Measurements from ENCODE around the gene TNFRSF13B.
"Not testable (repeated sequence)": the region's sequence is repeated elsewhere in the genome, so short reads cannot be mapped to it uniquely, and the experiment has no call there.

TNFRSF13B gene

GRCh38 chr17:17018612-17019429, 46.9 kb upstream of the TNFRSF13B start:
- no peak overlapping the region for H3K4me2 ChIP-seq (ENCODE audit: low read length)
- no peak overlapping the region for H2AK5ac ChIP-seq (ENCODE audit: low read length)
- H2BK15ac ChIP-seq (replicated peaks; ENCODE audit: low read depth): no peak overlapping the region
- H3K18ac ChIP-seq (ENCODE audit: low read length): no peak overlapping the region
- H3K79me2 ChIP-seq (ENCODE audit: control insufficient read depth, insufficient read depth, low read length): no peaks in the 10 kb centered on the region
- H3K4me1 ChIP-seq (ENCODE audit: control insufficient read depth, low read depth, low read length): peaks cover 5% of the 10 kb centered on the region
- H3K27ac ChIP-seq (ENCODE audit: low read depth, low read length): no peak overlapping the region
- H3K79me1 ChIP-seq (ENCODE audit: low read length): no peaks in the 10 kb centered on the region
- no peak overlapping the region for H3K4ac ChIP-seq (ENCODE audit: low read depth, low read length)
- no peaks in the 10 kb centered on the region for H3K36me3 ChIP-seq (ENCODE audit: control insufficient read depth, insufficient read depth, low read length)
- H2BK5ac ChIP-seq (ENCODE audit: low read length): no peak overlapping the region
- H4K5ac ChIP-seq (ENCODE audit: low read length): no peak overlapping the region
- no CpG with 5 or more reads among the region's 10 CpGs for WGBS (ENCODE audit: extremely low coverage, insufficient coverage, low lambda C conversion rate)
- no peak overlapping the region for H3K9ac ChIP-seq (ENCODE audit: low read length)
- no peak overlapping the region for H3K4me3 ChIP-seq (ENCODE audit: low read length)
- no peaks in the 10 kb centered on the region for H3K27me3 ChIP-seq (ENCODE audit: insufficient read depth, low read length, poor library complexity)
- no peak overlapping the region for H2BK120ac ChIP-seq (ENCODE audit: low read depth, low read length)
- no peak overlapping the region for H4K8ac ChIP-seq (ENCODE audit: low read depth, low read length)
- no peak overlapping the region for H3K56ac ChIP-seq (ENCODE audit: low read length)
- no peak overlapping the region for H3K23ac ChIP-seq (ENCODE audit: low read length)
- DNase-seq: no peak

GRCh38 chr17:17018021-17018441, 46.1 kb upstream of the TNFRSF13B start:
- no peak overlapping the region for H3K4me3 ChIP-seq (ENCODE audit: low read length)
- H3K79me1 ChIP-seq (ENCODE audit: low read length): no peaks in the 10 kb centered on the region
- no peak overlapping the region for H3K4ac ChIP-seq (ENCODE audit: low read depth, low read length)
- H3K27me3 ChIP-seq (ENCODE audit: insufficient read depth, low read length, poor library complexity): no peaks in the 10 kb centered on the region
- no peak overlapping the region for H2BK120ac ChIP-seq (ENCODE audit: low read depth, low read length)
- no peak overlapping the region for H2BK15ac ChIP-seq (replicated peaks; ENCODE audit: low read depth)
- no peak overlapping the region for H3K56ac ChIP-seq (ENCODE audit: low read length)
- H3K9ac ChIP-seq (ENCODE audit: low read length): no peak overlapping the region
- no peak overlapping the region for H2BK5ac ChIP-seq (ENCODE audit: low read length)
- no peak overlapping the region for H3K4me2 ChIP-seq (ENCODE audit: low read length)
- H3K36me3 ChIP-seq (ENCODE audit: control insufficient read depth, insufficient read depth, low read length): no peaks in the 10 kb centered on the region
- H3K23ac ChIP-seq (ENCODE audit: low read length): no peak overlapping the region
- no peak overlapping the region for H3K27ac ChIP-seq (ENCODE audit: low read depth, low read length)
- H2AK5ac ChIP-seq (ENCODE audit: low read length): no peak overlapping the region
- peaks cover 5% of the 10 kb centered on the region for H3K4me1 ChIP-seq (ENCODE audit: control insufficient read depth, low read depth, low read length)
- no peak overlapping the region for H3K18ac ChIP-seq (ENCODE audit: low read length)
- H4K8ac ChIP-seq (ENCODE audit: low read depth, low read length): no peak overlapping the region
- no peak for DNase-seq
- no peak overlapping the region for H4K5ac ChIP-seq (ENCODE audit: low read length)
- WGBS (ENCODE audit: extremely low coverage, insufficient coverage, low lambda C conversion rate): no CpG with 5 or more reads among the region's 11 CpGs
- H3K79me2 ChIP-seq (ENCODE audit: control insufficient read depth, insufficient read depth, low read length): no peaks in the 10 kb centered on the region

GRCh38 chr17:17017343-17018014, 45.6 kb upstream of the TNFRSF13B start:
- Histone ChIP-seq H3K27me3 (ENCODE audit: insufficient read depth, low read length, poor library complexity) (no peaks in the 10 kb centered on the region), H3K23ac (ENCODE audit: low read length) (no peak overlapping the region), H3K79me2 (ENCODE audit: control insufficient read depth, insufficient read depth, low read length) (no peaks in the 10 kb centered on the region), H3K18ac (ENCODE audit: low read length) (no peak overlapping the region), H3K4me1 (ENCODE audit: control insufficient read depth, low read depth, low read length) (peaks cover 5% of the 10 kb centered on the region), H2BK15ac (replicated peaks; ENCODE audit: low read depth) (no peak overlapping the region), H3K4me3 (ENCODE audit: low read length) (no peak overlapping the region), H3K4me2 (ENCODE audit: low read length) (no peak overlapping the region), H2AK5ac (ENCODE audit: low read length) (no peak overlapping the region), H2BK120ac (ENCODE audit: low read depth, low read length) (no peak overlapping the region), H3K79me1 (ENCODE audit: low read length) (no peaks in the 10 kb centered on the region), H3K56ac (ENCODE audit: low read length) (no peak overlapping the region), H3K9ac (ENCODE audit: low read length) (no peak overlapping the region), H3K4ac (ENCODE audit: low read depth, low read length) (no peak overlapping the region), H3K36me3 (ENCODE audit: control insufficient read depth, insufficient read depth, low read length) (no peaks in the 10 kb centered on the region), H2BK5ac (ENCODE audit: low read length) (no peak overlapping the region), H4K5ac (ENCODE audit: low read length) (no peak overlapping the region), H4K8ac (ENCODE audit: low read depth, low read length) (no peak overlapping the region), H3K27ac (ENCODE audit: low read depth, low read length) (no peak overlapping the region)
- DNase-seq: no peak
- WGBS (ENCODE audit: extremely low coverage, insufficient coverage, low lambda C conversion rate): no CpG with 5 or more reads among the region's 8 CpGs

DNA sequence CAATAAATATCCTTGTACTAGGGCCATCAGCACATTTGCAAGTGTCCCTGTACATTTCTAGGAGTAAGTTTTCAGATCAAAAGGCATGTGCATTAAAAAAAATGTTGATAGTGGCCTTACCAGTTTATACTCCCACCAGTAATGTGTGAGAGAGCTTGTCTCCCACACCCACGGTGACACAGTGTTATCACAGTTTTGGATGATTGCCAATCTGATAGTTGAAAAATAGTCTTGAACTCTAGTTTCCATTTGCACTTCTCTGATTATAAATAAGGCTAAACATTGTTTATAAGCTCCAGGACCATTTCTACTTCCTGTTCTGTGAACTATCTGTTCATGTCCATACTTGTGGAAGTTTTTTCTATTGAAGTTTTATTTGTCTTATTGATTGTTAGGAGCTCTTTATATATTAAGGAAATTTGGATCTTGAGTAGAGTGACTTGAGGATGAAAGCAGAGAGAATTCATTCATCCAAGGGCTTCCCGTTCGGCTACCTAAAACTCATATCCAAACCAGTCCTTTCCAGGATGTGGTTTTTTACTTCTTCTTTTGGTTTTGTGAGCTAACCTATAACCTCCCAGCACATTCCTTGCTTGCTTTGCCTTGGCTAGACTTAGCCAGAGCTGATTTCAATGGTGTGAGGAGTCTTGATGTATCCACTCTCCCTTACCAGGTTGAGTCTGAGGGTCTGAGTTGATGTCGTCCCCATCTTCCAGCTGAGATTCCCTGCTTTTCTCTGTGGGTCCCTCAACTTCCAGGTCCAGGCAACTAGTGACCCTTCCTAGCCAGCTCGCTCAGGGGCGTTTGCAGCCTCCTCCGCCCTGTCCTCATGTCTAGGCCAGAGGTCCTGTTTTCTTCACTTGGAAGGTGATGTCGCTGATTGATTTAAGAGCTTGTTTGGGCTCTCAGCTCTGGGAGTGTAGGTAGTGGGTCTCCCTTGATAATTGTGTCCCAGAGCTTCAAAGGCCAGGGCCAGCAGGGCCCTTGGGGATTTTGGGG, 44.6 kb upstream of the TNFRSF13B start:
- H2BK5ac ChIP-seq (ENCODE audit: low read length); H3K79me2 ChIP-seq (ENCODE audit: control insufficient read depth, insufficient read depth, low read length); H2BK120ac ChIP-seq (ENCODE audit: low read depth, low read length); H4K8ac ChIP-seq (ENCODE audit: low read depth, low read length); H3K79me1 ChIP-seq (ENCODE audit: low read length); H3K36me3 ChIP-seq (ENCODE audit: control insufficient read depth, insufficient read depth, low read length); H3K4ac ChIP-seq (ENCODE audit: low read depth, low read length); H3K18ac ChIP-seq (ENCODE audit: low read length); H3K23ac ChIP-seq (ENCODE audit: low read length); H2AK5ac ChIP-seq (ENCODE audit: low read length); H2BK15ac ChIP-seq (replicated peaks; ENCODE audit: low read depth); H3K56ac ChIP-seq (ENCODE audit: low read length); H4K5ac ChIP-seq (ENCODE audit: low read length); DNase-seq; H3K9ac ChIP-seq (ENCODE audit: low read length); H3K4me2 ChIP-seq (ENCODE audit: low read length); H3K4me3 ChIP-seq (ENCODE audit: low read length); H3K27me3 ChIP-seq (ENCODE audit: insufficient read depth, low read length, poor library complexity); H3K4me1 ChIP-seq (ENCODE audit: control insufficient read depth, low read depth, low read length); H3K27ac ChIP-seq (ENCODE audit: low read depth, low read length): not testable (repeated sequence)
- no CpG with 5 or more reads among the region's 8 CpGs for WGBS (ENCODE audit: extremely low coverage, insufficient coverage, low lambda C conversion rate)

DNA sequence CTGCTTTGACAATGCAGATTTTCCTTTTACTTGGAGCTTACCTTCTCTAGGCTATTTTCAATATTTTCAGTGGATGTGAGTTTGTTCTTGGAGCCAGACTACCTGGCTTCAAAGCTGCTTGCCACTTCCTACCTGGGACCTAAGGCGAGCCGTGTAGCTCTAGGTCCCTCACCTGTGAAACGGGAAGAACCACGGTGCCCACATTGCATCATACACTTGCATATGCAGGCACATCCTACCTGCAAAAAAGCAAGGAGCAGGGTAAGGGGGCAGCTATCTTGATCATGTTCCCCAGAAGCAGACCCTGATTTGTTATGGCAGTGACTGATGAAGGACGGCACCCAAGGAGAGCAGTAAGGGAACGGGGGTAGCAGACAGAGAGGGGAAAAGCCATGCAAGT, 43.3 kb upstream of the TNFRSF13B start:
- Histone ChIP-seq H3K79me2 (ENCODE audit: control insufficient read depth, insufficient read depth, low read length) (no peaks in the 10 kb centered on the region), H3K27me3 (ENCODE audit: insufficient read depth, low read length, poor library complexity) (no peaks in the 10 kb centered on the region), H3K18ac (ENCODE audit: low read length) (no peak overlapping the region), H2BK15ac (replicated peaks; ENCODE audit: low read depth) (no peak overlapping the region), H4K5ac (ENCODE audit: low read length) (no peak overlapping the region), H3K36me3 (ENCODE audit: control insufficient read depth, insufficient read depth, low read length) (no peaks in the 10 kb centered on the region), H3K23ac (ENCODE audit: low read length) (no peak overlapping the region), H3K79me1 (ENCODE audit: low read length) (no peaks in the 10 kb centered on the region), H2BK120ac (ENCODE audit: low read depth, low read length) (no peak overlapping the region), H3K9ac (ENCODE audit: low read length) (no peak overlapping the region), H3K4me1 (ENCODE audit: control insufficient read depth, low read depth, low read length) (no peaks in the 10 kb centered on the region), H3K4me3 (ENCODE audit: low read length) (no peak overlapping the region), H4K8ac (ENCODE audit: low read depth, low read length) (no peak overlapping the region), H3K4ac (ENCODE audit: low read depth, low read length) (no peak overlapping the region), H2BK5ac (ENCODE audit: low read length) (no peak overlapping the region), H3K27ac (ENCODE audit: low read depth, low read length) (no peak overlapping the region), H3K4me2 (ENCODE audit: low read length) (no peak overlapping the region), H2AK5ac (ENCODE audit: low read length) (no peak overlapping the region), H3K56ac (ENCODE audit: low read length) (peak overlapping the region; percentile 5)
- no peak for DNase-seq
- WGBS (ENCODE audit: extremely low coverage, insufficient coverage, low lambda C conversion rate): no CpG with 5 or more reads among the region's 6 CpGs
